Midbrain (tissue), 1 donor: ENCODE results near the gene LRP1-AS.
A peak's percentile ranks its signal among the peaks of the same experiment; 100 is the strongest.
"Not testable (repeated sequence)": the region's sequence is repeated elsewhere in the genome, so short reads cannot be mapped to it uniquely, and the experiment has no call there.

Experiments
- DNase-seq: peaks from one replicate; lab custom pipeline; 2025; lab: John Stamatoyannopoulos, UW

LRP1-AS gene

DNA sequence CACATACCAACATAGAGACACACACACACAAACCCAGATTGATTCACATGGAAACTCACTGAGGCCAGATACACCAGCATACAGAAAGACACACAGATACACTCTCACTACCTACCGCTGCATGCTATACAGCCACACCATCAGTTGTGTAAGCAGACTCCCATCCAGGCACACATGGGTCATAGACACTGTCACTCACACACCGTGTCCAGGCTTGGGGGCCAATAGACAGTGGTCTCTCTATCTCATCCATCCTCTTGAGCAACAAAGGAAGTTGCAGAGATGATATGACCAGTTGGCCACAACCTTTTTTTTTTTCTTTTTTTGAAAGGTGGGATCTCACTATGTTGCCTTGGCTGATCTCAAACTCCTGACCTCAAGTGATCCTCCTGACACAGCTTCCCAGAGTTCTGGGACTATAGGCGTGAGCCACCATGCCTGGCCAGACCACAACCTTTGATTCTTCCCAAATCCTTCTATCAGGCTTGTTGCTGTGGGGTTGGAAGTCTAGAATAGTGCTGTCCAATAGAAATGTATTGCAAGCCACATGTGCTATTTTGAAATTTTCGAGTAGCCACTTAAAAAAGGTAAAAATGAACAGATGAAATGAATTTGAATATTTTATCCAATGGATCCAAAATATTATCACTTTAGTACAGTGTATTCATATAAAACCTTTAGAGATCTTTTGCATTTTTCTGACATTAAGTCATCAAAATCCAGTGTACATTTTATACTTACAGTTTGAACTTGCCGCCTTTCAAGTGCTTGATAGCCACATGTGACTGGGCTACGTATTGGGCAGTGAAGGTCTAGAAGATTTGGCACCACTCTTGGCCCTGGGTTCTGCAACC is 7.4 kb downstream of the LRP1-AS start:
- DNase-seq = no peak

DNA sequence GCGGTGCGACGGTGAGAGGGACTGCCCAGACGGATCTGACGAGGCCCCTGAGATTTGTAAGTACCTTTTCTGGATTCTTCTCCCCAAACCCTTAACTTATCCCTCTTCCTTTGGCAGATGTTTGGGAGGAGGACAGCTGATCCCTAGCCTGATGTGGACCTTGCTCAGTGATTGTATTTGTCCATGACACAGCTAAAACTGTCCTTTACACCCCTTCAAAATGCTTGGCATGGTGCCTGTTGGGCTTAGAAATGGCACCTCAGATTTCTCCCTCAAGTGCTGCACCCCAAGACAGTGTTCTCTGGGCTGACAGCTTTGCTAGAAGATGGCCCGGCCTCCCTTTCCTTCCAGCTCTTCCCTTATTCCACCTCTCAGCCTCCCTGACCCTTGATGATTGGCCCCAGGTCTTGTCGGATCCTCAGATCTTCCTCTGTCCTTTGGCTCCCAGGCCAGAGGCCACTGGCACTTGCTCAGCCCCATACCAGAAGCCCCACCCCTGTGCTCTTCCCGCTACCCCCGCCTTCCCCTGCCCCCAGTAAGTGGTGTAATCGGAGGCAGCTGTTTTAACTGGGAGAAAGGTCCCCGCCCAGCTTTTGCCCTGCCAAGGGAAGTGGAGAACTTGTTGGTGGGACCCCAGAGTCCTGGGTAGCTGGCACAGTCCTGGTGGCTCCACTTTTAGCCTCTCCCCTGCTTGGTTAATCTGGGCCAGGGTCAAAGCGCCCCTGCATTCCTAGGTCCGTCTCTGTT is 8.7 kb downstream of the LRP1-AS start:
- DNase-seq = no peak

DNA sequence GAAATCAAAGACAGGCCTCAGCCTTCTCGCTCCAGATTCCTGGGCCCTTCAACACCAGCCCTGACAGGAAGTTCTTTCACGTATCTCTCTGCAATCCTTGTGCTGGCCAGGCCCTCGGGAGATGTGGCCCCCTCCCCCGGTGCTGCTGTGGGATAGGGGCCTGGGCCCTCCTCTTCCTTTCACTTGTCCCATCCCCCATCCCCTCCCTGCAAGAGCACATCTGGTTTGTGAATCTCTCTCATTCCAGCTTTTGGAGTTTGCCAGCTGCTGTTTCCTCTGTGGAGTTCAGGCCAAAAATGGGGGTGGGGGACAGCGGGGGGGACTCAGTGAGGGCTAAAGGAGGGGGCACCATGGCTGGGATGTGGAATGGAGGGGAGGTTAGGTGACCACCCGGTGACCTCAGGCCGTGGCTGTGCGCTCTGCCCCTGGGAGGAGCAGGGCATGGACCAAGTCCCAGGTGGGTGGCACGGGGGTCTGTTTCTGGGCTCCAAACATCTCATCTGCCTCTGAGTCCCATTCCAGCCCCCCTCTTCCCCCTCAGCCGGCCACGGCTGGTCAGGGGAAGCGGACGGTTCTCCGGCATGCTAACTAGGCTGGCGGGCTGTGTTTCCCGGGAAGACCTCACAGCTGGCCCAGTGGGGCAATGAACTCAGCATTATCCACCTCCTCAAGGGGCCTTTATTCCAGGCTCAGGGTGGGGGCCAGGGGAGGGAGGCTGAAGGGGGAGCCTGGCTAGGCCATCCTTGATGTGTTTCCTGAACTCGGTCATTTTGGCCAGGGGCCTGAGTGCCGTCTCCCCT is 11.7 kb downstream of the LRP1-AS start:
- peak; percentile 77 for DNase-seq

DNA sequence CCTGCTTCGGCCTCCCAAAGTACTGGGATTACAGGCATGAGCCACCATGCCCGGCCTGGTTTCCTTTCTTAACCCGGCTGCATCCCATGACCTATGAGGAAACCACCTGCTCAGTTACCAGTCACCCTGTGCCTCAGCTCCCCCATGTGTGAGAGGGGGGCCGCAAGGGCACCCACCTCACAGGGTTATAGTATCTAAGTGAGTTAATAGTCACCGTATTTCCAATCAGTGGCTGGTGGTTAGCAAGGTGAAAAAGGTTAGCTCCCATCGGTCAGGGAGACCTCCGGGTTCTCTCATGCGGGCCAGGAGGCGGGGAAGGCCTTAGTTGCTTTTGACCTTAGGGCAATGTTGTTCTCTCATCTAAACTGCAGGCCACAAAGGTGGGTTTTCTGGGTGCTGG is 12.5 kb downstream of the LRP1-AS start:
- DNase-seq = no peak

DNA sequence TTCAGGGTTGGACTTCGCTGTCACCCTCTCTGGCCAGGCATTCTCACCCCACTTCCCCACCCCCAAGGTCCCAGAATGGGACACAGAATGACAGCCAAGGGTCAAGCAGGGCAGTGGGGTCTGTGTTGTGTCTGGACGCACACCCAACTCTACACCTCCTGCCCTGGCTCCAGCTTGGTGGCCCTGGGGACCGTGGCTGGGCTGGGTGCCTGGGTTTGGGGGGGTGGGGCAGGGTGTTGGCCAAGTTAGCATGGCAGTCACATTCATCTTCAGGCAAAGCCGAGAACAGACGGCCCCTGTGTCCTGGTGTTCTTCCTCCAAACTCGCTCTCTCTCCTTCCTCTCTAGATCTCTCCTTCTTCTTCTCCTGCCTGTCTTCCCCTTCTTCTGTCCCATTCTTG is 13.5 kb downstream of the LRP1-AS start:
- peak; percentile 37 for DNase-seq

DNA sequence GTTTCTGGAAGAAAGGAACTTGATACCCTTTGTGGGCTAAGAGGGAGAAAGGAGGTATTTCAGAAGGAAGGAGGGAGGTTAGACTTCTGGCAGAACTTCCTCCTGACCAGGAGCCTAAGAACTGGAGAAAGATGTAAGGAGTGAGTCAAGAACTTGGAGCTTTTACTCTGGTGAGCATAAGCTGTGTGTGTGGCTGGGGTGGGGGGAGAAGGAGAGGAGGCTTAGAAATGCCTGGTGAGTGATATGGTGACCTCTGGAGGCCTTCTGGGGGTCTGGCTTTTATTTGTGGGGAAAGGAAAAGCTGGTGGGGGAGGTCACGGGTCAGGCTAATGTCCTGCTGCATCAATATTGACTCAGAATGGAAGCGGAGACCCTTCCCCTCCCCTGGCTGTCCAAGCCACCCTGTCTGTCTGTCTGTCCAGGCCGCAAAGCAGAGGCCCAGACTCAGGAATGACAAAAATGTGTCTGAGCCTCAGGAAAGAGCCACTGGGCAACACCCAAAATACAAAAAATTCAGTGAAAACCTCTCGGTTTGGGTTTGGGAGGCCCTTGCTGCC is 14.3 kb downstream of the LRP1-AS start:
- no peak for DNase-seq

DNA sequence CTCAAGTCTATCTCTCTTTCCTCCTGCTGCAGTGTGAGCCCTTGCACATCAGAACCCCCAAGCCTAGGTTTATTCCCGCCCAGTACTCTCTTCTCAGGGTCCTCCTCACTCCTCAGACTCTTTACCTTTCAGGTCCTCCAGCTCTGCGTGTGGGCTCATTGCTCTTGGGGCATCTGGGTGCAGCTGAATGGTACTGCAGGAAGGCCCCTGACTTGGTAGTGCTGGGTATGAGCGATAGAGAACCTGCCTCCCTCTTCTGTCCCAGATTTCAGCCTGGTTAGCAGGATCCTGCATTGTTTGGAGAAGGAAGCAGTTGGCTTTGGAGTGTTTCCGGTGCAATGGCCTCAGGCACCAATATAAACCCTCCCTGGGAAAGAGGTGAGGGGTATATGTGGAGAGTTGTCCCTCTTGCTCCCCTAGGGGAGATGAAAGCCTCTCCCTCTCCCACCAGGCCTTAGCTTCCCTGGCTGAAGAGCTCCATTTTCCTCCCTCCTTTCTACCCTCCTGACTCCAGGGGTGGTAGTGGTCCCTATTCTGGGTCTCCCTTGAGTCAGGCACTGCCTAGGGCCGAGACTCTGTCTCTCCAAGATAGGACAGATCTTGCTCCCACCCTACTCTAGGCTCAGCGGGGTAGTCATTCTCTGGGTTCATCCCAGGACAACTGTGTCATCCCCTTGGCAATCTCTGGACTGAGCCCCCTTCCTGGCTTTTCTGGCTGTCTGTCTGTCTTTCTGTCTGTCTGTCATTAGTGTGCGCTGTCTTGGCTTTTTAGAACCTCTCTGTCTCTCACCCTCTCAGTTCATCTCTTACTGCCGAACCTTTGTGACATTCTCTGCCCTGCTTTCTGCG is 15.3 kb downstream of the LRP1-AS start:
- no peak for DNase-seq

DNA sequence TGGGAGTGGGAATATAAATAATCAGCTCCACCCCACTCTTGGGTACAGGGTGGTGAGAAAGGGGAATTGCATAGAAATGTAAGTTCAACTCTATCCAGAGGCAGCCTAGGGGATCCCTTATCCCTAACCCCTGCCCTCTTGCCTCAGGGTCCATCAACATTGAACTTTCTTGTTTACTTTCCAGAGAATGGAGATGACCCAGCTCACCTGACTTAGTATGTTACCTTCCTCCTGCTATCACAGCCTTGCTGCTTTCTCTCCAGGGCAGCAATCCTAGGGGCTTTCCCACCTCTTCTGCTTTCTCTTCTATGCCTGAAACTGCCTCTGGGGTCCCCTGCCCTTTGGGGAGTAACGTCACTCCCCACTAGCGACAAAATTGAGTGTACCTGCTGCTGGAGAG is 16.5 kb downstream of the LRP1-AS start:
- no peak for DNase-seq

DNA sequence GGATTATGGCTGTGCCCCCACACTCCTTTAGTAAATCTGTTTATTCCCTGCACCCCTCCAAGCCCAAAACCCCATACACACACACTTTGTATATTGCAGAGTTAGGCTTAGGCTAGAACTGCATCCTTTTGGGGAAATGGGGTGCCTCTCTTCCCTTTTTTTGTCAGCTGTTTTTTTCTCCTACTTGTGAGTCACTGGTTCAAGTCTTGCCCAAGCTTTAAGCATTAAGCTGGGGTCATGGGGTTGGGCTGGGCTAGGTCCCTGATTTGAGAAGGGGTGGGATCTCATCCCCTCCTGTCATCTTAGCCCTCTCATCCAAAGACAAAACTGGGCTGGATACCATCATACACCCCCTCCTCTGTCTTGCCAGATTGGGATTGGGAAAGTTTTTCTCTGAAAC is 17.5 kb downstream of the LRP1-AS start:
- DNase-seq = no peak

DNA sequence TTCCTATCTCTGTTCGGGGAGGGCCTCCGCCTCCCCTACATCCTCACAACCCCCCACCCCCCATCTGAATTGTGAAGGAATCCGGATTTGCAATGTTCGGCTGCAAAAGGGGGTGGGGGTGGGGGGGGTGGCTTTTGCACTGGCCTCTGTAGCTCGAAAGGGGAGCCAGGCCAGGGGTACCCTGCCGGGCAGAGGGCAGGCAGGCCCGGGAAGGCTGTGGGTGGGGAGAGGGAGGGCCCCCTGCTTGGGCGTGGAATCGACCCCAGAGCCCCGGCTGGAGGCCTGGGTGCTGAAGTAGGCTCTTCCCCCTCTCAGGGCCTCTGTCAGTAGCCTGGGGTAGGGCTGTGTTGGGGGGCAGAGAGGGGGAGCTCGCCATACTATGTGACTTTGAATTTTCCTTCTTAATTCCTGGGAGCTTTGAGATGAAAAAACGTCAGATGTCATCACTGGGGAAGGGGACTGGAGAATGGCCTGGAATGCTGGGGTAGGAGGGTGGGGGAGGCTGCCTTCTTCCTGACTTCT is 18.0 kb downstream of the LRP1-AS start:
- no peak for DNase-seq

DNA sequence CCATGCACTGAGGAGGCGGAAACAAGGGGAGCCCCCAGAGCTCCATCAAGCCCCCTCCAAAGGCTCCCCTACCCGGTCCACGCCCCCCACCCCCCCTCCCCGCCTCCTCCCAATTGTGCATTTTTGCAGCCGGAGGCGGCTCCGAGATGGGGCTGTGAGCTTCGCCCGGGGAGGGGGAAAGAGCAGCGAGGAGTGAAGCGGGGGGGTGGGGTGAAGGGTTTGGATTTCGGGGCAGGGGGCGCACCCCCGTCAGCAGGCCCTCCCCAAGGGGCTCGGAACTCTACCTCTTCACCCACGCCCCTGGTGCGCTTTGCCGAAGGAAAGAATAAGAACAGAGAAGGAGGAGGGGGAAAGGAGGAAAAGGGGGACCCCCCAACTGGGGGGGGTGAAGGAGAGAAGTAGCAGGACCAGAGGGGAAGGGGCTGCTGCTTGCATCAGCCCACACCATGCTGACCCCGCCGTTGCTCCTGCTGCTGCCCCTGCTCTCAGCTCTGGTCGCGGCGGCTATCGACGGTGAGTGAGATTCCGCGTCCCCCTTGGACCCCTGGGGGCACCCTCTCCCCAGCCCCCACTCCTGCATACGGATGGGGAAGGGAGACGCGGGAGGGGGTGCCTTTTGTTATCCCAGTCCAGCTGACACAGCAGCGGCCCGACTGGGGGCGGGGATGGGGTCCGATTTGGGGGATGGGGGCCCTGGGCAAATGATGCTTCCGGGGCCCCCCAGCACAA is 18.7 kb downstream of the LRP1-AS start:
- peak; percentile 30 for DNase-seq

DNA sequence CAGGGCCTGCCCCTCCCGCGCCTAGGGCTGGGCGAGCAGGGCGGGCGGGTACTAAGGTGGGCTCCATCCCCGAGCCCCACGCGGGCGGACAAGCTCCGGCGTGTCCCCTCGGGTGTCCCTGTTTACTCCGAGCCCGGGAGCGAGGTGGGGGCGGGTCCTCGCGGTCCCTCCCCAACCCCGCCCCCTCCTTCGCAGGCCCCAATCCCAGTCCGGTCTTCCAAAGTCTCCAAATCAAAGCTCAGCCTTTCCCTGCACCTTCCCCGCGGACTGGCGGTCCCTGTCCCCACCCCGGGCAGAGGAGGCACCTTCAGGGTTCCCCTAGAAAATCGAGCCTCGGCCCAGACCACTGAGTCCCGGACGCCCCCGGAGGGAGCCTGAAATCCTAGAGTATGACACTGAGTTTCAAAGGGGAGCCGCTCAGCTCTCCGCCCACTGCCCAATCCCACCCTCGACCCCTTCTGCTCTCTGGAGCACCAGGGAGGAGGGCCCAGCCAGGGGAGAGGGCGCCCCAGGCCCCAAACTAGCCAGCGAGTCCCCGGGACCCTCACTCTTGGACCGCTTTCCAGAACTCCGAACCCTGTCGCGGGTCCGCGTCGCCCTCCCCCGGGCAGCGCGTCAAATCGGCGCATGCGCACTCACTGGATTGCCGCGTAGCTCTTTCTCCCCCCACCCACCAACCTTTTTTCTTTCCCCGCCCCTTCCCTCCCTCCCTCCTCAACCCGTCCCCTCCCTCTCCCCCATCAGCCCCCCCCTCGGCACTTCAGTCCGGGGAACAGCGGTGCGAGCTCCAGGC is 19.5 kb downstream of the LRP1-AS start, which contains the start of gene LRP1:
Gene LRP1 (plus strand): TSS at position 758 of the 793 bp plus-strand sequence. CDS start 482 bp downstream, outside the sequence.
- DNase-seq = peak; percentile 86

DNA sequence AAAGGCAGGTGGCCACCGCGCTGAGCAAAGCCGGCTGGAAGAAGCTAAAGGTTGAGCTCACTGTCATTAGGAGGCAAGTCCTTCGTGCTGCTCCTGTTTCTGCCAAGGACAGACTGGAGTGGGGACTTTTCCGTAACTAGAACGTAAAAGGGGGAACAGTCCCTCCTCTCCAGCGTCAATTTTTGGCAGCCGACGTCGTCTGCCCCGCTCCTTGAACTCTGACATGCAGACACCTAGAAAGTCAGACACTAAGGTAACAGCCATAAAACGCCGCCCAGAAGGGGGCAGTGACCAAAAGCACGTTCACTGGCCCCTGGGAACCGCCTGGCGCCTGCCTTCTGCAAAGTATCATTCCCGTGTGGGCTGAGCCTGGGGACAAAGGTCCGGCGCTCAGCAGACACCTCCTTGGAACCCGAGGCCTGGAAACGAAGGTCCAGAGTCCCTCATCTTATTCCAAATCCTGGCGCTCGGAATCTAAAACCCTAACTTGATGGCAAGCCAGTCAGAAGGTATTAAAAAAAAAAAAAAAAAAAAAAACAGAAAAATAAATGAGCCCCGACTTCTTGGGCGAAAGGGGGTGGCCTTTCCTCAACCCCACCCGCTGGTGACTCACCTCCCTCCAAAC is 20.2 kb downstream of the LRP1-AS start:
- DNase-seq = peak; percentile 56

DNA sequence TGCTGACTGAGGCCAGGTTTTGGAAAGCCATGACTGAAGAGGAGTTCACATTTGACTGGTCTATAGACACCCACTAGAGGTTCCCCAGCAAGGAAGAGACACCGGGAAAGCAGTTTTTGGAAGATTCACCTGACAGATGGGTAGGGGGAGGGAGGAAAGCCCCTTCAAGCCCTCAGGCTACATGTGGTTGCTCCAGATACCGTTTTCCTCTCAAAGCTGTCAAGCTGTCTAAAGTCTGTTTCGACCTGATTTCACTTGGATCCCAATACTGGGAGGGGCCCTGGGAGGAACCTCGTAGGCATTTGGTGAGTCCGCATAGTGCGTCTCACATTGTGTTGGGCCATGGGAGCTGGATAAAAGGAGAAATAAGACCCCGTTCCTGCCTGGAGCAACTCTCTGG is 20.9 kb downstream of the LRP1-AS start:
- DNase-seq = no peak

DNA sequence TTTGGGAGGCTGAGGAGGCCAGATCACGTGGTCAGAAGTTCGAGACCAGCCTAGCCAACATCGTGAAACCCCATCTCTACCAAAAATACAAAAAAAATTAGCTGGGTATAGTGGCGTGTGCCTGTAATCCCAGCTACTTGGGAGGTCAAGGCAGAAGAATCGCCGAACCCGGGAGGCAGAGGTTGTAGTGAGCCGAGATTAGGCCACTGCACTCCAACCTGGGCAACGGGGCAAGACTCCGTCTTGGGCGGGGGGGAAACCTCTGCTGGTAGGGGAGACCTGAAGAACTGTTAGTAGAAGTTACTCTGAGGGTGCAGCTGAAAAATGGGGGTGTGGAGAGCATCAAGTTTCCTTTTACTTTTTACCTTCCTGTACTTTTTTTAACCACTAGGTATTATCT is 21.4 kb downstream of the LRP1-AS start:
- no peak for DNase-seq

DNA sequence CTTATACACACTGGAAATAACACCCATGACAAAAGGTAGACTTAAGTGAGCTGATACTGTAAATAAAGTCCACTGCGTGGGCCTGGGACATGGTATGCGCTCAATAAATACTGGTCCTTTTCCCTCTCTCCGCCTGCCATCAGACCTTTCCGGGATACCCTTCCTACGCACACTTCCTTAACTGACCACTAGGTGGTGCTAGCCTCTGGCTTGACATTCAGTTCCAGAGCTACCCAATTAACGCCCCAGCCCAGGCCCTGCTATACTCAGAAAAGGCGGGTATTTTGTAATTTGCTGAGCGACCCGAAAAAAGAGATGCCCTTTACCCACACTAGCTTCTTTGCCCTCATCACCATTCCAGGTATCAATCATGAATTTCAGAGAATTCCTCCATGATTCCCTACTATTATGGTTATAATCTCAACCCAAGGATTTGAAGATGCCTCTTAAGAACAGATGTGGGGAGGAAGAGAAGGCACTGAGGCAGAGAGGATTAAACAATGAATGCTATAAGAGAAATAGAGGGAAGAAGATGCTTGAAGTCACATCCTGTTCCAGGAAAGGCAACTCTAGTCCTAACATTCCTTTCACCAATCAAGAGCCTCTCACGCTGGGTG is 23.1 kb downstream of the LRP1-AS start:
- DNase-seq = peak; percentile 86

DNA sequence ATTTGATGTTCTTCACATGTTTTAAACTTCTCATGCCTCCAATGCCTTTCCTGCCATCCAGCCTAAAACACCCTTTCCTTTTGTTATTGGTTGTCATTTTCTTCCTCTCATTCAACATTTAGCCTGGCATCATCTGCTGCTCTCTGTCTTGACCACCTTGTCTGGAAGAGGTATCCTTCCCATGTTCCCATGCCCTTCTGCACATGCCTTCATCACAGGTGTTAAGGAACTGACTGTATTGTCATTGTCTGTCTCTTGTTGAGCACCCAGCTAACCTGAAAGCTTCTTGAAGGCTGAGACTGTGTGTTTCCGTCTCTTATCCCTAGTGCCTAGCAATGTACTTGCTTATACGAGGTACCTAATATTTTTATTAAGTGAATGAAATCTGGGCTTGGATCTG is 23.6 kb downstream of the LRP1-AS start:
- DNase-seq = no peak

DNA sequence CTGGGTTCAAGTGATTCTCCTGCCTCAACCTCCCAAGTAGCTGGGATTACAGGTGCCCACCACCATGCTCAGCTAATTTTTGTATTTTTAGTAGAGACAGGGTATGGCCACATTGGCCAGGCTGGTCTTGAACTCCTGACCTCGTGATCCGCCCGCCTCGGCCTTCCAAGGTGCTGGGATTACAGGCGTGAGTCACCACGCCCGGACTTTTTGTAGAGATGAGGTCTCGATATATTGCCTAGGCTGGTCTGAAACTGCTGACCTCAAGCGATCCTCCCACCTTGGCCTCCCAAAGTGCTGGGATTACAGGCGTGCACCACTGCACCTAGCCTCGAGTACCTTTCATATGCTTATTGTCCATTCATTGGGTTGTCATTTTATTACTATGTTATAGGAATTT is 26.7 kb downstream of the LRP1-AS start:
- not testable (repeated sequence) for DNase-seq
